Measurements from ENCODE around the gene MNDA.

GRCh38 chr1:158803678-158804077, 27.5 kb upstream of the MNDA start:
- no peak for TF ChIP-seq SIN3A (conservative IDR thresholded peaks at IDR 0.05 in 1 of 2, IDR thresholded peaks at IDR 0.05 in 1 of 2; ENCODE audit: low read depth in 1 of 2, low read length in 2 of 2)
- TF ChIP-seq EP300 (IDR thresholded peaks at IDR 0.05; ENCODE audit: borderline replicate concordance in 1 of 2, low read depth in 2 of 2, low read length in 2 of 2), result no peak
- no peak for TF ChIP-seq YY1 (IDR thresholded peaks at IDR 0.05; ENCODE audit: low read depth, low read length)
- no peak for TF ChIP-seq CTCF (IDR thresholded peaks at IDR 0.05; ENCODE audit: control extremely low read depth in 1 of 3, insufficient read depth in 1 of 3, low read depth in 1 of 3, low read length in 3 of 3)
- TF ChIP-seq GTF2F1 (IDR thresholded peaks at IDR 0.05; ENCODE audit: borderline replicate concordance, low read depth, low read length), result no peak
- no peak for TF ChIP-seq SP1 (IDR thresholded peaks at IDR 0.05; ENCODE audit: low read depth, low read length)
- TF ChIP-seq GABPA (IDR thresholded peaks at IDR 0.05; ENCODE audit: borderline replicate concordance, insufficient read depth, low read length), result no peak
- TF ChIP-seq JUN (IDR thresholded peaks at IDR 0.05; ENCODE audit: low read depth, low read length), result no peak
- TF ChIP-seq, protein P1, sequence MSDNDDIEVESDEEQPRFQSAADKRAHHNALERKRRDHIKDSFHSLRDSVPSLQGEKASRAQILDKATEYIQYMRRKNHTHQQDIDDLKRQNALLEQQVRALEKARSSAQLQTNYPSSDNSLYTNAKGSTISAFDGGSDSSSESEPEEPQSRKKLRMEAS (IDR thresholded peaks at IDR 0.05), result no peak
- TF ChIP-seq TAF1 (IDR thresholded peaks at IDR 0.05; ENCODE audit: low read depth, low read length), result no peak
- TF ChIP-seq POLR2A (IDR thresholded peaks at IDR 0.05; ENCODE audit: control extremely low read depth in 1 of 2, low read depth in 2 of 2, low read length in 2 of 2), result no peak
- no peak for TF ChIP-seq PHF8 (conservative IDR thresholded peaks at IDR 0.05; ENCODE audit: low read depth, low read length)
- no peak for TF ChIP-seq BRCA1 (IDR thresholded peaks at IDR 0.05; ENCODE audit: low read depth, low read length)
